ENCODE results near the gene SRL.

Gene SRL

GRCh38 chr16:4270595-4270994, 28.7 kb upstream of the SRL start:
- TF ChIP-seq CTCF (conservative IDR thresholded peaks at IDR 0.05; ENCODE audit: low read length) (no peak), EZH2phosphoT487 (IDR thresholded peaks at IDR 0.05; ENCODE audit: borderline replicate concordance) (no peak)
- Histone ChIP-seq H3K36me3 (ENCODE audit: insufficient read depth, low read length) (no peaks in the 10 kb centered on the region), H3K4me3 (ENCODE audit: low read length, poor library complexity, severe bottlenecking) (peak overlapping the region; percentile 95), H3K9ac (ENCODE audit: low read depth, low read length, poor library complexity, severe bottlenecking) (peak overlapping the region; percentile 99), H3K79me2 (ENCODE audit: insufficient read depth, low read length) (peaks cover 48% of the 10 kb centered on the region), H2AFZ (ENCODE audit: low read length) (no peak overlapping the region), H3K4me2 (ENCODE audit: low read depth, low read length, poor library complexity, severe bottlenecking) (peak overlapping the region; percentile 86), H3K9me2 (replicated peaks; ENCODE audit: low read depth, low read length) (no peaks in the 10 kb centered on the region), H3K4me1 (ENCODE audit: insufficient read depth, low read length, poor library complexity, severe bottlenecking) (peaks cover 4% of the 10 kb centered on the region), H3K27me3 (ENCODE audit: insufficient read depth, low read length, poor library complexity, severe bottlenecking) (no peaks in the 10 kb centered on the region), H4K20me1 (ENCODE audit: insufficient read depth, low read length, poor library complexity, severe bottlenecking) (peaks cover 4% of the 10 kb centered on the region), H3F3A (ENCODE audit: low read depth) (no peaks in the 10 kb centered on the region), H3K9me3 (ENCODE audit: insufficient read depth, low read depth, low read length) (no peaks in the 10 kb centered on the region)

GRCh38 chr16:4270091-4270490, 28.2 kb upstream of the SRL start:
- no peaks in the 10 kb centered on the region for H3F3A ChIP-seq (ENCODE audit: low read depth)
- peaks cover 4% of the 10 kb centered on the region for H4K20me1 ChIP-seq (ENCODE audit: insufficient read depth, low read length, poor library complexity, severe bottlenecking)
- H3K9me2 ChIP-seq (replicated peaks; ENCODE audit: low read depth, low read length): no peaks in the 10 kb centered on the region
- H3K4me1 ChIP-seq (ENCODE audit: insufficient read depth, low read length, poor library complexity, severe bottlenecking): peaks cover 4% of the 10 kb centered on the region
- TF ChIP-seq CTCF (conservative IDR thresholded peaks at IDR 0.05; ENCODE audit: low read length) (no peak), EZH2phosphoT487 (IDR thresholded peaks at IDR 0.05; ENCODE audit: borderline replicate concordance) (no peak)
- peak overlapping the region; percentile 95 for H3K4me3 ChIP-seq (ENCODE audit: low read length, poor library complexity, severe bottlenecking)
- peak overlapping the region; percentile 99 for H3K9ac ChIP-seq (ENCODE audit: low read depth, low read length, poor library complexity, severe bottlenecking)
- no peaks in the 10 kb centered on the region for H3K9me3 ChIP-seq (ENCODE audit: insufficient read depth, low read depth, low read length)
- peak overlapping the region; percentile 86 for H3K4me2 ChIP-seq (ENCODE audit: low read depth, low read length, poor library complexity, severe bottlenecking)
- H3K27me3 ChIP-seq (ENCODE audit: insufficient read depth, low read length, poor library complexity, severe bottlenecking): no peaks in the 10 kb centered on the region
- H3K36me3 ChIP-seq (ENCODE audit: insufficient read depth, low read length): no peaks in the 10 kb centered on the region
- H3K79me2 ChIP-seq (ENCODE audit: insufficient read depth, low read length): peaks cover 48% of the 10 kb centered on the region
- H2AFZ ChIP-seq (ENCODE audit: low read length): no peak overlapping the region

GRCh38 chr16:4266372-4266771, 24.5 kb upstream of the SRL start:
- Histone ChIP-seq H3K9me3 (ENCODE audit: insufficient read depth, low read depth, low read length) (no peaks in the 10 kb centered on the region), H3K79me2 (ENCODE audit: insufficient read depth, low read length) (peaks cover 50% of the 10 kb centered on the region), H3K9me2 (replicated peaks; ENCODE audit: low read depth, low read length) (no peaks in the 10 kb centered on the region), H3K4me2 (ENCODE audit: low read depth, low read length, poor library complexity, severe bottlenecking) (no peak overlapping the region), H3K4me1 (ENCODE audit: insufficient read depth, low read length, poor library complexity, severe bottlenecking) (peaks cover 2% of the 10 kb centered on the region), H3F3A (ENCODE audit: low read depth) (no peaks in the 10 kb centered on the region), H3K9ac (ENCODE audit: low read depth, low read length, poor library complexity, severe bottlenecking) (no peak overlapping the region), H4K20me1 (ENCODE audit: insufficient read depth, low read length, poor library complexity, severe bottlenecking) (peaks cover 7% of the 10 kb centered on the region), H3K4me3 (ENCODE audit: low read length, poor library complexity, severe bottlenecking) (no peak overlapping the region), H2AFZ (ENCODE audit: low read length) (no peak overlapping the region), H3K36me3 (ENCODE audit: insufficient read depth, low read length) (peaks cover 8% of the 10 kb centered on the region; the same call in 1 of the 2 replicates), H3K27me3 (ENCODE audit: insufficient read depth, low read length, poor library complexity, severe bottlenecking) (no peaks in the 10 kb centered on the region)
- TF ChIP-seq CTCF (conservative IDR thresholded peaks at IDR 0.05; ENCODE audit: low read length) (no peak), EZH2phosphoT487 (IDR thresholded peaks at IDR 0.05; ENCODE audit: borderline replicate concordance) (no peak)
